Activated CD8-positive, alpha-beta memory T cell treated with anti-CD3 and anti-CD28 coated beads for 48 hours (primary cell): ENCODE data around the gene CCR7.

ENCODE experiments used
- DNase-seq, 3 experiments: peaks; one replicate each; pipeline ENCODE4 v3.0.0-alpha.2; 2020; ENCODE audit warnings: low read depth in 2 of 3, low spot score in 2 of 3

CCR7 gene

DNA sequence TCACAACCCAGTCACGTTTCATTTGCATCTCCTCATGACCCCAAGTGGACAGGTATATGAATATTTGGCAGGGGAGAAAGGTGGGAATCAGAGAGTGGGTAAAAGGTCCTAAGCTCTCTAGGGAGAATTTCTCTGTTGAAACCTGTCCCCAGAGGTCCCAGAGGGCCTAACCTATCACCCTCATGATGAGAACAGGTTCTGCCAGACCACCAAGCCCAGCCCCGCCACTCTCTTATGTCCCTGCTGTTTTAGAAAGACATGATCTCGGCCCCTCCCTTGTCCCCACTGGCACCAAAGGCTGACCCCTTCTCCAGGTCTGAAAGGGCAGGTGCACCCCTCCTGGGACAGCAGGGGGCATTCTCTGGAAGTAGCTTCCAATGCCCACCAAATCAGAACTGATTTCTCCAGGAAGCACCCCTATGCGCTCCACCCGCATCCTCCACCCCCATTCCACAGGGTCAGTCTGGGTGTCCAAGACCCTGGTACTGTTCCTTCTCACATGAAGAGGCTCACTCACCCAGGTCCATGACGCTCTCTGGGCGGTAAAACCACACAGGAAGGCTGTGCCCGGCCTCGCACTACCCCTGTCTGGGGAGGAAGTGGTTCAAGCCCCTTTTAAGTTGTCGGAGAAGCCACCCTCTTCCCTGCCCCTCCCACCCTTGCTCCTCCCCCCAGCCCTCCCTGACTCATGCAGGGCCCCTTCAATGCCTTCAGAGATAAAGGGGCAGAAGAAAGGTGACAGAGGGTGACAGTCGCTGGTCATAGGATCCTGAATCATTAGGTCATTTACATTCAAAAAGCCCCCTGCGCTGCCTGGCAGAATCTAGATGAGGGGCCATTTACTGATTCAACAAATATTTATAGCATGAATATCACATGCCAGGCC lies at the start of gene CCR7:
Gene CCR7, minus strand, starts transcription at position 590 of the 886 bp plus-strand sequence. Its CDS starts 63 bp downstream, at position 527.
- DNase-seq: peak in 2 of 3 experiments; percentile 70 to 72

DNA sequence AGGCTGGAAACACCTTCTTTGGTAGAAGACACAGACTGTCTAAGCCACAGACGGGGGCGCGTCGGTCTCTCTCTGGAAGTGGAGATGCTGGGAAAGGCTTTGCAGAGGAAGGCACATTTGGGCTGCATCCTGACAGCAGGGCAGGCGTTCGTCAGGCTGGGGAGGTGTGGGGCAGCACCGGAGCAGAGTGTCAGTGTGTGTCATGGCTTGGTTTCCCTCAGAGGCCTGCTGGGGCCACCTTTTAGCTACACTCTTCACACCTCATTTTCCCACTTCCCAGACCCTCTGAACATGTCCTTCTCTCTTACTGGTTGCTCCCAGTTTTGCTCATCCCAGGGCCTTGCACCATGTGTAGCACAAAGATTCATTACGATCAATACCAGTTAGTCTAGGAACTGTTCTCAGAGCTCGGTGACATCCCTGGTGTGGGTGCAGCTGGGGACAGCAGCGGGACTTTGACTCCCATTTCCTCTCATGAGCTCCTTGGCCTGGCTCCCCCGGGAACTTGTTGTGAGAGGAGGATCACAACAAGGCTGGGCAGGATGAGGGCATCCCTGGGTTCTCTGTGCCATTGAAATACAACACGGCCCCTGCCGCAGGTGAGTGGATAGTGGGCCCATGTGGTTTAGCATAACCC lies 49.3 kb upstream of the CCR7 start:
- DNase-seq: no peak

DNA sequence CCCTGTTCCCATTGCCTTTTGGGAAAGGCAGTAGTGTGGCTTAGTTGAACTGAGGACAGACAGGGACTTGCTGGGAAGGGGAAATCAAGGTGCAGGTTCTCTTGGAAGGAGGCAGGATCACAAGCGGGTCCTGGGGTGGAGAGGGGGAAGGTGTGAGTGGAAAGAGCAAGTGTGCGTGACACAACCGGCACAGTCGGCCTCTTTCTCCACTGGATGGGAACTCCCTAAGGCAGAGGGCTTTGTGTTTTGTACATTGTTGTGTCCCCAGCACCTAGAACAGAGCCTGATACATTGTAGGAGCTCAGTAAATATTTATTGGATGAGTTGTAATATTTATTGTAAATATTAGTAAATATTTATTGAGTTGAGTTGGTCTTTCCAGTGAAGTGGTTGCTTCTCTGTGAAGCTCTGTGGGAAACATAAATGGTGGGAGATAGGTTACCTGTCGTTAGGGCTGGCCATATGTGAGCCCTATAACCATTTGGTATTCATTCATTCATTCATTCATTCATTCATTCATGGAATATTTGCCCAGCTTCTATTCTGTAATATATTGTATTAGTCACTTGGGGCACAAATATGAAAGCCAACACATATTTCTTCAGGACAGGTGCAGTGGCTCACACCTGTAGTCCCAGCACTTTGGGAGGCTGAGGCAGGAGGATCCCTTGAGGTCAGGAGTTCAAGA lies 48.3 kb upstream of the CCR7 start:
- no peak for DNase-seq

- no peak for DNase-seq
Measured at GRCh38 chr17:40612599-40613244, 47.5 kb upstream of the CCR7 start.

- DNase-seq: no peak
Measured at GRCh38 chr17:40611840-40612474, 46.7 kb upstream of the CCR7 start.

DNA sequence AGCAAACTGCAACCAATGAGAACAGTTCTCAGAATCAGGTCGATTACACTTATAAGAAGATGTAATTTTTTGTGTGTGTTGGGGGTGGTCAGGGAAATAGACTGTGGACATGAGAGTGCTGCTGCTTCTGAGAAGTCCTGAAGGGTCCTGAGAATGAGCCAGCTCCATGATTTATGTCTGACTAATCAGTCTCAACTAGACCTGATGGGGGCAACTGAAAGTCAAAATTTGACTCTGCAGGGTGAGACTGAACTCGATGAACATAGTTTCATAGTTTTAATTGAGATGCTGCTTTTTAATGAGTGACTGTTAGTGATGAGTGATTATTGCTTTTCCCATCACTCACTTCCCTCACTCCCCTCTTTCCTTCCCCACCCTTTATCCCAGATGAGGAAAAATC lies 45.1 kb upstream of the CCR7 start:
- no peak for DNase-seq

- no peak for DNase-seq
Measured at GRCh38 chr17:40608061-40608581, 42.8 kb upstream of the CCR7 start.

DNA sequence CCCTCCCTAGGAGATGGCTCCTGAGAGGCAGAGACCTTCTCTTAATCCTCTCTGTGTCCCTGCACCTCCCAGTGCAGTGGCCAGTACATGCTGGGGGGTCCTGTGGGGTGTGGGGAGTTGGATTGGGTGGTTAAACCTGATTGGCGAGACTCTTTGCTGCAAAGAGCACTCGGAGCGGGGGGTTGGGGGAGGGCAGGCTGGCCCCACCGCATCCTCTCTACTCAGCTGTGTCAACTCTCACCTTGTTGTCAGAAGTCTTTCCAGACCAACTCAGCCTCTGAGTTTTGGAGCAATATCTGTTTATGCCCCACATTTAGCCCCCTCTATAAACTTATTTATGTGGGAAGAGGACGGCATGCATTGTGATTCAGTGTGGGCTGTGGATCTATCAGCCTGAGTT lies 42.4 kb upstream of the CCR7 start:
- no peak for DNase-seq

GRCh38 chr17:40606548-40607353 lies 41.5 kb upstream of the CCR7 start:
- no peak for DNase-seq

- no peak for DNase-seq
Measured at GRCh38 chr17:40605306-40605705, 40.0 kb upstream of the CCR7 start.

- no peak for DNase-seq
Measured at GRCh38 chr17:40604327-40605080, 39.2 kb upstream of the CCR7 start.

GRCh38 chr17:40602445-40603443 lies 37.5 kb upstream of the CCR7 start:
- peak in 1 of 3 experiments; percentile 55 for DNase-seq

- DNase-seq: no peak
Measured at GRCh38 chr17:40600486-40601046, 35.3 kb upstream of the CCR7 start.

GRCh38 chr17:40599468-40599763 lies 34.1 kb upstream of the CCR7 start:
- no peak for DNase-seq

- DNase-seq: peak in 1 of 3 experiments; percentile 59
Measured at GRCh38 chr17:40598619-40599467, 33.6 kb upstream of the CCR7 start.

DNA sequence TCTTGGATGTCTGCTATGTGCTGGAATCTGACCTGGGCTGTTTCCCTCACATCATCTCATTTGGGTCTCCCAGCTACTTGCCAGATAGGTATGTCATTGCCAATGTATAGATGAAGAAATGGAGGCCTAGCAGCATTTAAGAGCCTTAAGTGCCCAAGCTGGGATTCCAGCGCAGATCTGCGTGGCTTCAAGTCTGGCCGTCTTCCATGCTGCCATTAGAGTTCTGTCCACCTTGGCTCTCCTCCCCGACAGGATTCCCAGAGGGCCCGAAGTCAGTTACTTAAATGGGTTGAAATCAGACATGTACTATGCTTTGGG lies 33.0 kb upstream of the CCR7 start:
- no peak for DNase-seq
